Endothelial cell of umbilical vein (primary cell): ENCODE measurements around the gene ATP6V0E2. TPM values are rescaled to one million over a fixed set of nuclear protein-coding genes. Genes with fewer than 3 reads are reported as not detected.

ENCODE experiments used
- BruUV-seq: library from RNA; stranded (reverse); fragments of 400-500 nt; replicated peaks from 2 replicates; lab custom pipeline; 2021; lab: Mats Ljungman, UMichigan
- CTCF ChIA-PET: fragments of 300-600, 350-600 bp; sonication (Branson Sonifier 250); formaldehyde crosslinking; loops from one replicate; lab custom pipeline; 2021; ENCODE audit warnings: antibody characterized with exemption, inconsistent platforms; lab: Charles Lee
- POLR2A ChIA-PET: fragments of 300-600, 350-600 bp; sonication (Branson Sonifier 250); formaldehyde crosslinking; loops from one replicate; lab custom pipeline; 2021; ENCODE audit warnings: antibody characterized with exemption, inconsistent platforms; lab: Charles Lee
- DNase-seq: peaks from one replicate; pipeline ENCODE4 v3.0.0-alpha.2; 2011; ENCODE audit warnings: low read depth, low spot score
- FAIRE-seq: peaks from 2 replicates; lab custom pipeline; 2011; peaks lifted over from hg19 to GRCh38; lab: Jason Lieb, UNC
- H2AFZ ChIP-seq: 2 replicates; pipeline ENCODE4 v1.6.0; 2012; ENCODE audit warnings: low read depth, low read length, control low read depth, inconsistent platforms
- H3K27ac ChIP-seq: 2 replicates; pipeline ENCODE4 v1.5.1; 2011; ENCODE audit warnings: low read depth, mild to moderate bottlenecking, control low read depth, low read length, moderate library complexity; ENCODE audit not compliant: insufficient read depth
- H3K27me3 ChIP-seq, 2 experiments: 2 replicates each; pipeline versions ENCODE4 v1.6.0 to v1.6.1; 2011; ENCODE audit warnings: low read length in 2 of 2, mixed read lengths in 1 of 2; ENCODE audit not compliant: control insufficient read depth in 2 of 2, insufficient read depth in 2 of 2
- H3K36me3 ChIP-seq, 2 experiments: 2 replicates in 1 of 2; 3 replicates in 1 of 2; pipeline ENCODE4 v1.5.1; 2011; ENCODE audit warnings: low read length in 2 of 2, mild to moderate bottlenecking in 1 of 2, moderate library complexity in 1 of 2; ENCODE audit not compliant: control insufficient read depth in 2 of 2, insufficient read depth in 2 of 2; ENCODE audit errors: extremely low read depth in 1 of 2
- H3K4me1 ChIP-seq: 3 replicates; pipeline ENCODE4 v1.5.1; 2011; ENCODE audit warnings: mild to moderate bottlenecking, low read length; ENCODE audit not compliant: control insufficient read depth, insufficient read depth; ENCODE audit errors: extremely low read depth
- H3K4me2 ChIP-seq: 2 replicates; pipeline ENCODE4 v1.6.1; 2011; ENCODE audit warnings: low read length, control low read depth, mixed read lengths; ENCODE audit not compliant: insufficient read depth
- H3K4me3 ChIP-seq, 3 experiments: fragments of 200-600 bp in 1 of 3; sonication (generic), shearing (Covaris generic) in 1 of 3; replicated peaks in 1 of 3; 2 replicates each; pipeline ENCODE4 v1.5.1; 2011 to 2016; ENCODE audit warnings: control low read depth in 3 of 3, low read length in 3 of 3, mild to moderate bottlenecking in 2 of 3, inconsistent platforms in 1 of 3, low read depth in 1 of 3, moderate library complexity in 1 of 3; ENCODE audit not compliant: insufficient read depth in 1 of 3
- H3K79me2 ChIP-seq: 2 replicates; pipeline ENCODE4 v1.6.0; 2012; ENCODE audit warnings: low read length, inconsistent platforms; ENCODE audit not compliant: control insufficient read depth, insufficient read depth
- H3K9ac ChIP-seq: replicated peaks from 2 replicates; pipeline ENCODE3; 2011; ENCODE audit warnings: low read length, control low read depth; ENCODE audit not compliant: insufficient read depth; ENCODE audit errors: extremely low read depth
- H3K9me1 ChIP-seq: replicated peaks from 3 replicates; pipeline ENCODE4 v1.6.0; 2011; ENCODE audit warnings: mild to moderate bottlenecking, low read length; ENCODE audit not compliant: control insufficient read depth, insufficient read depth; ENCODE audit errors: extremely low read depth
- H3K9me3 ChIP-seq: replicated peaks from 2 replicates; pipeline ENCODE4 v1.5.1; 2012; ENCODE audit warnings: low read length, inconsistent platforms; ENCODE audit not compliant: control insufficient read depth, insufficient read depth
- H4K20me1 ChIP-seq: replicated peaks from 2 replicates; pipeline ENCODE3; 2011; ENCODE audit warnings: mild to moderate bottlenecking, low read length; ENCODE audit not compliant: control insufficient read depth, insufficient read depth; ENCODE audit errors: extremely low read depth
- EZH2 ChIP-seq: IDR thresholded peaks from 2 replicates; pipeline ENCODE4 v1.6.1; 2012; ENCODE audit warnings: borderline replicate concordance, low read depth, mild to moderate bottlenecking, moderate library complexity, low read length, inconsistent platforms; ENCODE audit not compliant: severe bottlenecking
- FOS ChIP-seq: IDR thresholded peaks from 2 replicates; pipeline ENCODE4 v1.6.1; 2011; ENCODE audit warnings: mild to moderate bottlenecking, low read length, moderate library complexity, borderline replicate concordance; ENCODE audit not compliant: insufficient read depth
- GATA2 ChIP-seq: IDR thresholded peaks from 2 replicates; pipeline ENCODE4 v1.7.0; 2011; ENCODE audit warnings: low read depth, mild to moderate bottlenecking, moderate library complexity, mixed read lengths, low read length; ENCODE audit not compliant: insufficient read length, insufficient read depth
- JUN ChIP-seq: IDR thresholded peaks from 2 replicates; pipeline ENCODE4 v1.6.1; 2011; ENCODE audit warnings: borderline replicate concordance, low read depth; ENCODE audit not compliant: insufficient read length, insufficient read depth
- MYC ChIP-seq: IDR thresholded peaks from one replicate; pipeline ENCODE4 v1.6.1; 2011; ENCODE audit warnings: mild to moderate bottlenecking, low read depth, low read length
- POLR2A ChIP-seq: IDR thresholded peaks from 2 replicates; pipeline ENCODE4 v1.6.1; 2012; ENCODE audit warnings: low read depth, mild to moderate bottlenecking, control low read depth, low read length
- POLR2AphosphoS5 ChIP-seq: IDR thresholded peaks from 2 replicates; pipeline ENCODE4 v1.6.1; 2012; ENCODE audit warnings: low read depth, mild to moderate bottlenecking, control low read depth, low read length, moderate library complexity; ENCODE audit not compliant: insufficient read depth
- dilution Hi-C: fragments of 300-500 bp; cut with MboI; formaldehyde crosslinking; loops from one replicate; pipeline ENCODE4 v1.15.0; 2019; ENCODE audit warnings: low sequenced_read_pairs; ENCODE audit not compliant: extremely low pct_ligation_motif_present
- intact Hi-C: fragments of 100-400 bp; cut with micrococcal nuclease; formaldehyde crosslinking; loops from one replicate; pipeline ENCODE4 v1.10.0; 2022
- polyA plus RNA-seq, 4 experiments: library from polyadenylated mRNA; depleted of rRNA in 3 of 4; stranded (reverse) in 3 of 4; unstranded in 1 of 4; fragments of >200 nt; gene quantifications; 2 replicates each; pipeline versions ENCODE4 v1.2.1 to v1.2.3, GENCODE V29; 2011 to 2012; ENCODE audit warnings: missing spikeins in 1 of 4
- total RNA-seq: library from RNA; stranded (reverse); gene quantifications from 2 replicates; pipeline ENCODE4 v1.2.3, GENCODE V29; 2021
- TF ChIP-seq, protein P1 (sequence below), 2 donors: IDR thresholded peaks; 1 replicate in 1 of 2; 2 replicates in 1 of 2; pipeline ENCODE4 v1.5.1; 2011; ENCODE audit warnings: low read length in 2 of 2, mild to moderate bottlenecking in 2 of 2, moderate library complexity in 2 of 2, control low read depth in 1 of 2, inconsistent platforms in 1 of 2, low read depth in 1 of 2; ENCODE audit not compliant: insufficient read depth in 1 of 2; ENCODE audit errors: extremely low read depth in 1 of 2
- TF ChIP-seq, protein P2 (sequence below): IDR thresholded peaks from 2 replicates; pipeline ENCODE4 v1.6.1; 2011; ENCODE audit not compliant: insufficient read depth, insufficient read length

The ATP6V0E2 gene
- total and polyA plus RNA-seq, 2 donors (not counting 3 experiments of a cell fraction or from before 2014, with no cell fraction given), result 27.8 to 36.8 TPM

DNA sequence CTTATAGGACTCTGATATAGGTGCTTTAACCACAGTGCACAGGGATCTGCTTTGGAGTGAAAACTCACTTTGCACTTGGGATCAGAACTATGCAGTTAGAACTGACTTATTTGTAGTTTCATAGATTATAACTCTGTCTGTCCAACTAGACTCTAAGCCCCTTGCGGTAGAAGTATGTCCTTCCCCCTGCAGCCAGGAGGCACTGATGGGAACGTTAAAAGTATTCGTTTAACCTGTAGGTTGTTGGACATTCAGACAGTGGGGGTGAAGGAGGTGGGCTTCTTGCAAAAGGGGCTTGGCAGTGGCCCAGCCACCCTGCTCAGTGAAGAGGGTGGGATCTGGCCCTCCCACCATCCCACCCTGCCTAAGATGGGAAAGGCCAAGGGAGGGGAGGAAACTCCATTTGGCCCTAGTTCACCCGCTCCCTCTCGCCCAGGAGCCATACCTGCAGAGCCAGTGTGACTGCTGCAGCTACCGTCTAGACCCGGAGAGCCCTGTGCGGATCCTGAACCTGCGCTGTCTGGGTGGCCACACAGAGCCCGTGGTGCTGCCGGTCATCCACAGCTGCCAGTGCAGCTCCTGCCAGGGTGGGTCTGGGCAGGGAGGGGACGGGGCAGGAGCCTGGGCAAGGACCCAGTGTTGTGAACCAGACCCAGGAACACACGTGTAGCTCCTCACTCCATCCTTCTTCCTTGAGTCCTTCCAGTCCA lies 41.3 kb upstream of the ATP6V0E2 start:
- FAIRE-seq (no peak), DNase-seq (no peak)
- Histone ChIP-seq H4K20me1 (no peaks in the 10 kb centered on the region), H3K9me1 (no peaks in the 10 kb centered on the region), H3K36me3 (no peaks in the 10 kb centered on the region), H3K27ac (no peak overlapping the region), H3K4me2 (no peak overlapping the region), H3K9me3 (no peaks in the 10 kb centered on the region), H3K4me3 (no peak overlapping the region), H3K27me3 (no peaks in the 10 kb centered on the region), H2AFZ (no peak overlapping the region), H3K79me2 (no peaks in the 10 kb centered on the region), H3K4me1 (no peaks in the 10 kb centered on the region), H3K9ac (no peak overlapping the region)
- TF ChIP-seq POLR2AphosphoS5 (no peak), MYC (no peak), EZH2 (no peak), JUN (no peak), FOS (no peak), POLR2A (no peak), GATA2 (no peak)
- TF ChIP-seq, protein P1, sequence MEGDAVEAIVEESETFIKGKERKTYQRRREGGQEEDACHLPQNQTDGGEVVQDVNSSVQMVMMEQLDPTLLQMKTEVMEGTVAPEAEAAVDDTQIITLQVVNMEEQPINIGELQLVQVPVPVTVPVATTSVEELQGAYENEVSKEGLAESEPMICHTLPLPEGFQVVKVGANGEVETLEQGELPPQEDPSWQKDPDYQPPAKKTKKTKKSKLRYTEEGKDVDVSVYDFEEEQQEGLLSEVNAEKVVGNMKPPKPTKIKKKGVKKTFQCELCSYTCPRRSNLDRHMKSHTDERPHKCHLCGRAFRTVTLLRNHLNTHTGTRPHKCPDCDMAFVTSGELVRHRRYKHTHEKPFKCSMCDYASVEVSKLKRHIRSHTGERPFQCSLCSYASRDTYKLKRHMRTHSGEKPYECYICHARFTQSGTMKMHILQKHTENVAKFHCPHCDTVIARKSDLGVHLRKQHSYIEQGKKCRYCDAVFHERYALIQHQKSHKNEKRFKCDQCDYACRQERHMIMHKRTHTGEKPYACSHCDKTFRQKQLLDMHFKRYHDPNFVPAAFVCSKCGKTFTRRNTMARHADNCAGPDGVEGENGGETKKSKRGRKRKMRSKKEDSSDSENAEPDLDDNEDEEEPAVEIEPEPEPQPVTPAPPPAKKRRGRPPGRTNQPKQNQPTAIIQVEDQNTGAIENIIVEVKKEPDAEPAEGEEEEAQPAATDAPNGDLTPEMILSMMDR (IDR thresholded peaks at IDR 0.05; ENCODE audit: extremely low read depth in 1 of 2, insufficient read depth in 1 of 2, low read depth in 1 of 2, low read length in 2 of 2), result no peak
- TF ChIP-seq, protein P2, sequence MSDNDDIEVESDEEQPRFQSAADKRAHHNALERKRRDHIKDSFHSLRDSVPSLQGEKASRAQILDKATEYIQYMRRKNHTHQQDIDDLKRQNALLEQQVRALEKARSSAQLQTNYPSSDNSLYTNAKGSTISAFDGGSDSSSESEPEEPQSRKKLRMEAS, result no peak
- no TSS peak for BruUV-seq
- POLR2A ChIA-PET, result interaction anchor here (0.7 kb wide), 1 partner anchor 205 kb away, joined by 6 read pairs; no protein-coding TSS in a partner anchor
- intact Hi-C loops, result no loop called here
- CTCF ChIA-PET, result no interaction called here
- dilution Hi-C loops, result no loop called here
